CD4-positive, alpha-beta T cell treated with Interleukin-12 subunit alpha and Interleukin-12 subunit beta, for 1 hour (primary cell): ENCODE results near the gene UTS2B.

Source experiments
- DNase-seq: peaks from one replicate; pipeline ENCODE4 v3.0.0-alpha.2; 2020

UTS2B gene

DNA sequence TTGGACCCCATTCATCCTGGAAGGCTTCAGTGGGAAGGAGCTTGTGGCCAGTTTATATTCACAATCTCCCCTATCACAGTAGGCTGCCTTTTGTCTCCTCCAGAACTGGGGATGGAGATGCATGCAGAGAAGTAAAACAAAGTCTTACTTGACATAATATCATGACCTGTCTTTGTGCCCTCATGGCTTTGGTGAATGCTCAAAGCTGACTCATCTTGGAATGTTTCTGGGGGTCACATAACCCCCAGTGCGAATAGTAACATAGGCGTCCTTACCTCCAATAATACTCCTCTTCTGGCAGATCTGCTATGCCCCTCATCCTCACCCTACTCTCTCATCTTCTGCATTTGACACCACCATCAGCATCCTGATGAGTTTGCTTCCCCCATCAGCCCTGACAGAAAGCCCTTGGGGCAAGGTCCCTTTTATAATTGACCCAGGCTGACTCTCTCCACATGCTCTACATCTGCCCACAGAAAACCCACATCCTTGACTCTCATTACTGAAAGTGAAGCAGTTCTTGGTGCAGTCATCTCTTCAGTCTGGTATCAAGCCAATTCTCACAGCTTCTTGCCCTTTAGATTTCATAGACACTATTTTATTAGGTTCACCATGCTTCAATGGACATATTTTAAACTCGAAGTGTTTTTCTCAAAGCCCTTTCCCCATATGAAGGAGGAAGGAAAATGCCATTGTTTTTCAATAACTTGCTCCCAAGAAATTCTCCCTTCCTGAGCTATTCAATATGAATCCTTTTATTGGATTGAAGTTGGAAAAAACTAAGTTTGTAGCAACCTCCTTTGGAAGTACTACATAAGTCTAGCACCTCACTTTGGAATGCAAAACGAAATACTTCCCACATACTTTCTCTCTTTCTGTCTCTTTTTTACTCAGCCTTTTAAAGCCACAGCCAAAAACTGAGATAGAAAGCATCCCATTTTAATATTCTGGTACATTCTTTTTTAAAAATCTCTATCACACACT, 94.7 kb downstream of the UTS2B start:
- DNase-seq = no peak

DNA sequence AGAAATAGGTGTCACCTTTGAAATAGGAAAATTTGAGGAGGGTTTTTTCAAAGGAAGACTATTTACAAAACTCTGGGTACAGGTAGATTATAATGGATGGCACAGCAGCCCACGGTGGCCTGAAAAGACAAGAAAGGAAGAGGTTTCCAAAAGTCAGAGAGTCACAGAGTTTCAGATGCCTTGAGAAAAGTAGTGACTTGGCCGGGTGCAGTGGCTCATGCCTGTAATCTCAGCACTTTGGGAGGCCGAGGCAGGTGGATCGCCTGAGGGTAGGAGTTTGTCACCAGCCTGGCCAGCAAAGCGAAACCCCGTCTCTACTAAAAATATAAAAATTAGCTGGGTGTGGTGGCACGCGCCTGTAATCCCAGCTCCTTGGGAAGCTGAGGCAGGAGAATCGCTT, 96.1 kb downstream of the UTS2B start:
- DNase-seq = no peak

DNA sequence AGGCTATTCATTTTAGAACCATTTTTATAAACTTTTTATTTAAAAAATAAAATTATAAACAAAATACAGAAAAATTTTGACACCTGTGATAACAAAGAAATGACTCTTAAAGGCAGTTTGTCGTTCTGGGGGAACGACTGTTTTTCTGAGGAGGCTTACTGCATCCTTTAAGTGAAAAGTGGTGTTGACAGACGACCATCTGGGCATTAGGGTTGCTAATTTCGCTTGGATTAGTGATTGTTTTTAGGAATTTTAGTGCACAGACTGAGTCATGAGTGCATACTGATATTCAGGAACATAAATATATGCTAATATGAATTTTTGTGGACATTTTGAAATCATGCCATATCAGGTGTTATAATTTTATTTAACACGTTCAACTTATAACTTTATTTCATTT, 102.8 kb downstream of the UTS2B start:
- DNase-seq = no peak

DNA sequence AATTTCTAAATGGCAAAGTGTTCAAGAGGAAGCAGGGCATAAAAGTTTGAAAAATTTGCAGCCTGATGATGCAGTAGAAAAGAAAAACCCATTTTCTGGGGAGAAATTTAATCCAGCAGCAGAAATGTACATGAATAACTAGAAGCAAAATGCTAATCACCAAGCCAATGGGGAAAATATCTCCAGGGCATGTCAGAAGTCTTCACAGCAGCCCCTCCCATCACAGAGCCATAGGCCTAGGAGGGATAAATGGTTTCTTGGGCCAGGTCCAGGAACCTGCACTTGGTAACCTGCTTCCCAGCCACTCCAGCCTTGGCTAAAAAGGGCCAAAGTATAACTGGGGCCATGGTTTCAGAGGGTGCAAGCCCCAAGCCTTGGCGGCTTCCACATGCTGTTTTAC, 108.7 kb downstream of the UTS2B start:
- DNase-seq = no peak

DNA sequence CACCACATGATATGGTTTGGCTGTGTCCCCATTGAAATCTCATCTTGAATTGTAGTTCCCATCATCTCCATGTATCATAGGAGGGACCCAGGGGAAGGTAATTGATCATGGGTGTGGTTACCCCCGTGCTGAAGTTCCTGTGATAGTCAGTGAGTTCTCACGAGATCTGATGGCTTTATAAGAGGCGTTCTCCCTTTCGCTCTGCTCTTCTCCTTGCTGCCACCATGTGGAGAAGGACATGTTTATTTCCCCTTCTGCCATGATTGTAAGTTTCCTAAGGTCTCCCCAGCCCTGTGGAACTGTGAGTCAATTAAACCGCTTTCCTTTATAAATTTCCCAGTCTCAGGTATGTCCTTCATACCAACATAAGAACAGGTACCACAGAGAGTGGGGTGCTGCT, 109.4 kb downstream of the UTS2B start:
- no peak for DNase-seq

DNA sequence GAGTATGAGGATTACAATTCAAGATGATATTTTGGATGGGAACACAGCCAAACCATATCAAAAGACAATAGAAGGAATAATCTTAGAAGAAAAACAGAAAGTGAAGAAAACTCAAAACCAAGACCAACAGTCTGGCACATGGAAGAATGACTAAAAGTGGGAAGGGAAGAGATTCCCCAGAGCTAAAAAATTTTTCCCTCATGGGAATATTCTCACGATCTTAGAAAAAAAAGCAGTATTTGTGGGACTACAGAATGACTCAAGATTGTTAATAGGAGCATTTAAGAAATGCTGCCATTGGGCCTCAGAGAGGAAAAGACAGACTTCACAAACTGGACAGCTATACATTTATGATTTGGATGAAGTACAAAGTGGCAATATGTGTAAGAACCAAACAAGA, 113.0 kb downstream of the UTS2B start:
- DNase-seq = no peak
